PC-9 (cell line): Measurements from ENCODE around the gene CSNK2A1. TPM values are rescaled to one million over a fixed set of nuclear protein-coding genes. Genes with fewer than 3 reads are reported as not detected.

ENCODE experiments used
- BruUV-seq: library from RNA; stranded (reverse); fragments of 400-500 nt; replicated peaks from 2 replicates; lab custom pipeline; 2021; lab: Mats Ljungman, UMichigan
- CTCF ChIA-PET: fragments of 300-600 bp; sonication (Branson Sonifier 250); formaldehyde crosslinking; loops from one replicate; lab custom pipeline; 2022; ENCODE audit warnings: antibody characterized with exemption; lab: Charles Lee
- POLR2A ChIA-PET: fragments of 300-600 bp; sonication (Branson Sonifier 250); formaldehyde crosslinking; loops from one replicate; lab custom pipeline; 2022; ENCODE audit warnings: antibody characterized with exemption; ENCODE audit not compliant: unreplicated experiment; lab: Charles Lee
- DNase-seq, 2 experiments: peaks; one replicate each; pipeline versions ENCODE4 v3.0.0 to v3.0.0-alpha.2; 2015 to 2022; ENCODE audit warnings: mixed read lengths in 1 of 2
- H2AFZ ChIP-seq: fragments of 200-600 bp; sonication (generic); 2 replicates; pipeline ENCODE4 v1.8.1; 2017; ENCODE audit warnings: antibody characterized with exemption
- H3F3A ChIP-seq: fragments of 200-600 bp; sonication (generic); 2 replicates; pipeline ENCODE4 v1.8.1; 2017; ENCODE audit warnings: antibody characterized with exemption, mild to moderate bottlenecking, low read depth; ENCODE audit not compliant: insufficient read depth
- H3K27ac ChIP-seq: fragments of 200-600 bp; sonication (generic); 2 replicates; pipeline ENCODE4 v1.6.1; 2016; ENCODE audit warnings: mixed run types
- H3K27me3 ChIP-seq: fragments of 200-600 bp; sonication (generic); 2 replicates; pipeline ENCODE4 v1.6.1; 2016; ENCODE audit warnings: low read depth, mixed run types; ENCODE audit not compliant: insufficient read depth
- H3K36me3 ChIP-seq: fragments of 200-600 bp; sonication (generic); 2 replicates; pipeline ENCODE4 v1.6.1; 2016; ENCODE audit warnings: low read depth, mixed run types
- H3K4me1 ChIP-seq: fragments of 200-600 bp; sonication (generic); replicated peaks from 2 replicates; pipeline ENCODE4 v1.6.1; 2016; ENCODE audit warnings: mixed run types; ENCODE audit not compliant: insufficient read depth
- H3K4me2 ChIP-seq: fragments of 200-600 bp; sonication (generic); 2 replicates; pipeline ENCODE4 v1.6.1; 2017; ENCODE audit warnings: mixed run types
- H3K4me3 ChIP-seq: fragments of 200-600 bp; sonication (generic); 2 replicates; pipeline ENCODE4 v1.6.1; 2016; ENCODE audit warnings: mixed run types
- H3K79me2 ChIP-seq: fragments of 200-600 bp; sonication (generic); 2 replicates; pipeline ENCODE4 v1.6.1; 2017; ENCODE audit warnings: low read depth, mixed run types
- H3K9me2 ChIP-seq: fragments of 200-600 bp; sonication (generic); 2 replicates; pipeline ENCODE4 v1.8.1; 2017; ENCODE audit warnings: mild to moderate bottlenecking; ENCODE audit not compliant: insufficient read depth
- H3K9me3 ChIP-seq: fragments of 200-600 bp; sonication (generic); 2 replicates; pipeline ENCODE4 v1.8.1; 2016; ENCODE audit warnings: low read depth; ENCODE audit not compliant: insufficient read depth
- H4K20me1 ChIP-seq: fragments of 200-600 bp; sonication (generic); 2 replicates; pipeline ENCODE4 v1.8.1; 2017; ENCODE audit not compliant: insufficient read depth
- EZH2 ChIP-seq: fragments of 200-600 bp; sonication (generic); IDR thresholded peaks from 2 replicates; pipeline ENCODE4 v1.8.0; 2017; ENCODE audit warnings: antibody characterized with exemption, low read depth
- intact Hi-C: fragments of 100-400 bp; cut with micrococcal nuclease; formaldehyde crosslinking; loops from one replicate; pipeline ENCODE4 v1.10.0; 2022; ENCODE audit not compliant: unreplicated experiment
- total RNA-seq: library from RNA; stranded (reverse); gene quantifications from 2 replicates; pipeline ENCODE4 v1.2.3, GENCODE V29; 2021
- TF ChIP-seq, protein P1 (sequence below): fragments of 200-600 bp; sonication (generic); conservative IDR thresholded peaks from 2 replicates; pipeline ENCODE4 v1.6.1; 2017; ENCODE audit warnings: mixed run types, antibody characterized with exemption, mild to moderate bottlenecking, moderate library complexity

Gene CSNK2A1
- total RNA-seq, 1 experiment from 2014 or later = 222 TPM

DNA sequence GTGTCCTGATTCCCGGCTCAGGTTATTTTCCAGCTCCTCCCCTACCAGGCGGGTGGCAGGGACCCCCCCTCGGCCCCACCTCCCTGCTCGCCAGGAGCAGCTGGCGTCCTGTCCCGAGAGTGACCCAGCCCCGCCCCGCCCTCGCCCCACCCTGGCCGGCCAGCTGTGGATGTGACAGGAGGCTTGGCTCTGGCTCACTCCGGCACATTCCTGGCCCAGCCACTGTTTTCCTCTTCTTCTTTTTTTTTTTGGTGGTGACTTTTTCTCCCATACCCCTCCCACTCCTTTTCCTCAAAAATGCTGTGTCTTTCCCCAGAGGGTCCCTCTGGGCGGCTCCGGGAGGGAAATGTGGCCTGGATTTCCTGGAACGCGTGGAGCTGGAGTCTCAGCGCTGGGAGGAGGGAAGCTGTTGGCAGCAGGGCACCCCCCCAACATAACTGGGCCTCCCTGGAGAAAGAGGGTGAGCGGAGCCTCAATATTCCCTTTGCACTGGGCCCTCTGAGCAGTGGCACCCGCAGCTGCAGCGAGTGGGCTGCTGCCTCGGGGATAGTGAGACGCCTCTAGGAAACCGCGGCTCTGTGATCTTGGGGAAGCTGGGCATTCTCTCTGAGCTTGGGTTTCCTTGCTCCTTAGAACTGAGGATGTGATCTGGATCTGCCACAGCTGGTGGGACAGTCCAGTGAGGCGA lies 28.3 kb upstream of the CSNK2A1 start:
- peaks cover 25% of the 10 kb centered on the region for H3K27me3 ChIP-seq
- no peaks in the 10 kb centered on the region for H3K9me3 ChIP-seq
- H4K20me1 ChIP-seq = no peaks in the 10 kb centered on the region
- ChIA-PET CTCF (interaction anchor here (0.7 kb wide), 1 partner anchor 196 kb away, joined by 3 read pairs; the partner anchor contains the start of gene SLC52A3), POLR2A (interaction anchor here (0.6 to 0.7 kb wide), 2 partner anchors 167 to 1672 kb away, joined by 3 to 8 read pairs; no protein-coding TSS in a partner anchor)
- no peak overlapping the region for H3K4me3 ChIP-seq
- intact Hi-C loops = no loop called here
- TF ChIP-seq, protein P1, sequence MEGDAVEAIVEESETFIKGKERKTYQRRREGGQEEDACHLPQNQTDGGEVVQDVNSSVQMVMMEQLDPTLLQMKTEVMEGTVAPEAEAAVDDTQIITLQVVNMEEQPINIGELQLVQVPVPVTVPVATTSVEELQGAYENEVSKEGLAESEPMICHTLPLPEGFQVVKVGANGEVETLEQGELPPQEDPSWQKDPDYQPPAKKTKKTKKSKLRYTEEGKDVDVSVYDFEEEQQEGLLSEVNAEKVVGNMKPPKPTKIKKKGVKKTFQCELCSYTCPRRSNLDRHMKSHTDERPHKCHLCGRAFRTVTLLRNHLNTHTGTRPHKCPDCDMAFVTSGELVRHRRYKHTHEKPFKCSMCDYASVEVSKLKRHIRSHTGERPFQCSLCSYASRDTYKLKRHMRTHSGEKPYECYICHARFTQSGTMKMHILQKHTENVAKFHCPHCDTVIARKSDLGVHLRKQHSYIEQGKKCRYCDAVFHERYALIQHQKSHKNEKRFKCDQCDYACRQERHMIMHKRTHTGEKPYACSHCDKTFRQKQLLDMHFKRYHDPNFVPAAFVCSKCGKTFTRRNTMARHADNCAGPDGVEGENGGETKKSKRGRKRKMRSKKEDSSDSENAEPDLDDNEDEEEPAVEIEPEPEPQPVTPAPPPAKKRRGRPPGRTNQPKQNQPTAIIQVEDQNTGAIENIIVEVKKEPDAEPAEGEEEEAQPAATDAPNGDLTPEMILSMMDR = no peak
- TF ChIP-seq EZH2 = no peak
- H2AFZ ChIP-seq = no peak overlapping the region
- no TSS peak for BruUV-seq
- peaks cover 7% of the 10 kb centered on the region; the same call in 1 of the 2 replicates for H3F3A ChIP-seq
- peak overlapping the region; percentile 36; the same call in 1 of the 2 replicates for H3K4me2 ChIP-seq
- no peaks in the 10 kb centered on the region for H3K36me3 ChIP-seq
- H3K79me2 ChIP-seq = no peaks in the 10 kb centered on the region
- H3K27ac ChIP-seq = no peak overlapping the region
- DNase-seq = peak in 1 of 2 experiments; percentile 58
- H3K9me2 ChIP-seq = no peaks in the 10 kb centered on the region
- H3K4me1 ChIP-seq = peaks cover 9% of the 10 kb centered on the region

DNA sequence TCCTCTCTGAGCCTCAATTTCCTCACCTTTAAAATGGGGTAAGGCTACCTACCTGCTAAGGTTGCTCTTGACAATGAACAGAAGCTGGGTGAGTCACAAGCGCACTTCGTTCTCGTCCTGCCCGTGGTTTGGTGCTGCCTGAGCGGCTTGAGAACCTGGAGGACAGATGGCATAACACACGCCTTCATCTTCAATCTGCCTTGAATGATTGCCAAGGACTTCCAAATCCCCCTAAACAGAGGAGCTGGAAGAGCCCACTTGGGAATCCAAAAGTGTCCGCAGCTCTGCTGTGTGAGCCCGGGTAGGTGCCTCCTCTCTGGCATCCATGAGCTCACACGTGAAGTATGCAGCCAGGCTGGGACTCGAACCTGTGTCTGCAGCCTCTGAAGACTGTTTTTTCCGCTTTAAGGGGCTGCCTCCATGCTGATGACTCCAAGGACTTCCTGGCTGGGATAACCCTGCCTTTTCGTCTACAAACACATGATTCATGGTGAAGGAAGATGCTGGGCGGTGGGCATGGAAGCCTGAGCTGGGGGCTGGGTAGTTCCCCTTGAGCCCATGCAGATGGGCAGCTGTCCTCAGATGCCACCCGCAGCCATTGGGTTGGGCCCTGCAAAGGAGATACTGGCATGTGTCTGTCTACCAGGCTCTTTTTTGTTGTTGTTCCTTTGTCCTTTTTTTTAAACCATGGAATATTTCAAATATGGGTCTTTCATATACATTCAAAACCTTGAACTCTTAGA lies 25.3 kb upstream of the CSNK2A1 start:
- H3K79me2 ChIP-seq = no peaks in the 10 kb centered on the region
- intact Hi-C loops = no loop called here
- no peaks in the 10 kb centered on the region for H3K36me3 ChIP-seq
- no peak overlapping the region for H3K27ac ChIP-seq
- peaks cover 9% of the 10 kb centered on the region for H3K4me1 ChIP-seq
- ChIA-PET POLR2A (interaction anchor here (0.6 kb wide), 1 partner anchor 30 kb away, joined by 4 read pairs; no protein-coding TSS in a partner anchor), CTCF (no interaction called here)
- H3K9me2 ChIP-seq = no peaks in the 10 kb centered on the region
- no peak for TF ChIP-seq EZH2
- TF ChIP-seq, protein P1 = no peak
- no peaks in the 10 kb centered on the region for H3K9me3 ChIP-seq
- BruUV-seq = no TSS peak
- H3K4me3 ChIP-seq = no peak overlapping the region
- H2AFZ ChIP-seq = no peak overlapping the region
- H3K27me3 ChIP-seq = peaks cover 22% of the 10 kb centered on the region
- no peaks in the 10 kb centered on the region for H4K20me1 ChIP-seq
- H3F3A ChIP-seq = peaks cover 7% of the 10 kb centered on the region; the same call in 1 of the 2 replicates
- no peak overlapping the region for H3K4me2 ChIP-seq
- DNase-seq = no peak

DNA sequence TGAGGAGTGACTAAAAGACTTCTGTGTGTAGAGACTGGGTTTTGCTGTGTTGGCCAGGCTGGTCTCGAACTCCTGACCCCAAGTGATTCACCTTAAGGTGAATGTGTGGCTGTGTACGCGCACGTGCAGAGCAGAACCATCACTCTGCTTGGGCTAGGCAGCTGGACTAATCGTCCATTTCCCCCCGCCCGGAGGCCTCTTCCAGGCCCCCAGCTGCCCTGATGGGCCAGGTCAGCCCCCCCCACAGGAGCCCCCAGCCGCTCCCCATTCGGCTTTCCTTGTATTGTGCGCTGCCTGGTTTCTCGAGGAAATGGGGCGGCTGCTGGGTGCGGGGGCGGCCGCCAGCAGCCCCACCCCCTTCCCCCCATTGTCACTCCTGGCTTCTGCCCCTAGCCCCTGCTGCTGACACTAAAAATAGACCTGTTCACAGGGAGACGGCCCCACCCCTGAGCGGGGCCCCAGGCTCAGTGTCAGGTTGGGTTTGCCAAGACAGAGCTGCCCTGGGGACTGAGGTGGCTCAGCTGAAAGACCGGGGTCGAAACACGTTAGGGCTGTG lies 24.6 kb upstream of the CSNK2A1 start:
- Histone ChIP-seq H3K36me3 (no peaks in the 10 kb centered on the region), H3K4me2 (no peak overlapping the region), H3K27ac (no peak overlapping the region), H3K9me2 (no peaks in the 10 kb centered on the region), H3F3A (peaks cover 7% of the 10 kb centered on the region; the same call in 1 of the 2 replicates), H2AFZ (no peak overlapping the region), H3K4me1 (peaks cover 9% of the 10 kb centered on the region), H3K4me3 (no peak overlapping the region), H3K79me2 (no peaks in the 10 kb centered on the region), H4K20me1 (no peaks in the 10 kb centered on the region), H3K27me3 (peaks cover 15% of the 10 kb centered on the region; the same call in 1 of the 2 replicates), H3K9me3 (no peaks in the 10 kb centered on the region)
- TF ChIP-seq, protein P1 = no peak
- no peak for TF ChIP-seq EZH2
- POLR2A ChIA-PET = no interaction called here
- no peak for DNase-seq
- no TSS peak for BruUV-seq
- intact Hi-C loops = no loop called here
- CTCF ChIA-PET = no interaction called here
